DND-41 (cell line): ENCODE results near the gene SLC3A2.

Source experiments
- CTCF ChIP-seq: IDR thresholded peaks from 2 replicates; pipeline ENCODE4 v1.5.1; 2012; ENCODE audit warnings: borderline replicate concordance, low read length, moderate library complexity, mild to moderate bottlenecking; ENCODE audit not compliant: poor library complexity, severe bottlenecking; ENCODE audit errors: extremely low read depth
- EZH2 ChIP-seq: IDR thresholded peaks from 3 replicates; pipeline ENCODE4 v1.6.1; 2012; ENCODE audit warnings: borderline replicate concordance, low read depth, mild to moderate bottlenecking, moderate library complexity, low read length, inconsistent platforms; ENCODE audit not compliant: severe bottlenecking

GRCh38 chr11:62854825-62855570, 25.7 kb upstream of the SLC3A2 start:
- TF ChIP-seq CTCF (no peak), EZH2 (no peak)
